GM21619 (cell line): ENCODE measurements around the gene MYCT1.

Experiments
- ATAC-seq: cut with Tn5 transposase; IDR thresholded peaks from one replicate; pipeline ENCODE4 v1.9.1; 2021; ENCODE audit not compliant: unreplicated experiment

Gene MYCT1

GRCh38 chr6:152720974-152721373 lies 23.3 kb downstream of the MYCT1 start:
- no peak for ATAC-seq

GRCh38 chr6:152721956-152722355 lies 24.3 kb downstream of the MYCT1 start:
- no peak for ATAC-seq

GRCh38 chr6:152723398-152723797 lies 25.7 kb downstream of the MYCT1 start:
- no peak for ATAC-seq

GRCh38 chr6:152726313-152726712 lies 28.6 kb downstream of the MYCT1 start:
- no peak for ATAC-seq

- ATAC-seq: no peak
Observed at GRCh38 chr6:152727507-152727906, 29.8 kb downstream of the MYCT1 start.

- ATAC-seq: no peak
Observed at GRCh38 chr6:152734630-152735029, 36.9 kb downstream of the MYCT1 start.

- no peak for ATAC-seq
Observed at GRCh38 chr6:152736687-152737273, 39.1 kb downstream of the MYCT1 start.

- ATAC-seq: no peak
Observed at GRCh38 chr6:152745509-152746171, 47.9 kb downstream of the MYCT1 start.

- ATAC-seq: no peak
Observed at GRCh38 chr6:152746172-152746553, 48.5 kb downstream of the MYCT1 start.

GRCh38 chr6:152748843-152749242 lies 51.1 kb downstream of the MYCT1 start:
- ATAC-seq: no peak

GRCh38 chr6:152749336-152749735 lies 51.6 kb downstream of the MYCT1 start:
- no peak for ATAC-seq

GRCh38 chr6:152750694-152751093 lies 53.0 kb downstream of the MYCT1 start, which contains the start of gene VIP:
Gene VIP, plus strand, starts transcription at chr6:152750797. Its CDS starts 1,381 bp downstream, at chr6:152752178.
- no peak for ATAC-seq

GRCh38 chr6:152765331-152765730 lies 67.6 kb downstream of the MYCT1 start:
- ATAC-seq: no peak

GRCh38 chr6:152769159-152769558 lies 71.5 kb downstream of the MYCT1 start:
- no peak for ATAC-seq

- ATAC-seq: no peak
Observed at GRCh38 chr6:152769993-152770392, 72.3 kb downstream of the MYCT1 start.

GRCh38 chr6:152771061-152771687 lies 73.5 kb downstream of the MYCT1 start:
- no peak for ATAC-seq
